ENCODE results near the gene STARD3. TPM values are rescaled to one million over a fixed set of nuclear protein-coding genes. Genes with fewer than 3 reads are reported as not detected.
A peak's percentile ranks its signal among the peaks of the same experiment; 100 is the strongest.

STARD3 gene
- total RNA-seq, 1 experiment from 2014 or later, result 30.1 TPM

GRCh38 chr17:39622380-39623006 is 14.5 kb upstream of the STARD3 start:
- DNase-seq (ENCODE audit: unreplicated experiment), result no peak
- H3K9me3 Mint-ChIP-seq (ENCODE audit: unreplicated experiment), result no peaks in the 10 kb centered on the region
- no peak overlapping the region for H3K27ac Mint-ChIP-seq (ENCODE audit: low read depth, unreplicated experiment)
- H3K4me1 Mint-ChIP-seq (ENCODE audit: insufficient read depth, unreplicated experiment), result peaks cover 9% of the 10 kb centered on the region
- ChIA-PET CTCF (interaction anchor here (0.6 to 9.2 kb wide), 30 partner anchors 10 to 768 kb away, joined by 3 to 146 read pairs (median 5); partner anchors contain the start of genes ERBB2, MIEN1, PSMD3 and STARD3), POLR2A (interaction anchor here (0.7 to 1.9 kb wide), 9 partner anchors 11 to 305 kb away, joined by 3 to 10 read pairs (median 4); partner anchors contain the start of genes LRRC3C, MIEN1, ORMDL3 and STARD3)
- BruUV-seq (replicated peaks), result no TSS peak
- peak overlapping the region; percentile 9 for H3K4me3 Mint-ChIP-seq (ENCODE audit: unreplicated experiment)
- no peaks in the 10 kb centered on the region for H3K36me3 Mint-ChIP-seq (ENCODE audit: insufficient read depth, unreplicated experiment)
- peaks cover 15% of the 10 kb centered on the region for H3K27me3 Mint-ChIP-seq (ENCODE audit: insufficient read depth, unreplicated experiment)
- TF ChIP-seq CTCF (IDR thresholded peaks at IDR 0.05; ENCODE audit: unreplicated experiment), result no peak
- intact Hi-C loops (cut with micrococcal nuclease), result loop anchor here (1.0 to 5.0 kb wide), 5 partner anchors 74 to 415 kb away; partner anchors contain the start of genes GRB7 and PSMD3

- Mint-ChIP-seq H3K4me1 (ENCODE audit: insufficient read depth, unreplicated experiment) (peaks cover 8% of the 10 kb centered on the region), H3K36me3 (ENCODE audit: insufficient read depth, unreplicated experiment) (no peaks in the 10 kb centered on the region), H3K9me3 (ENCODE audit: unreplicated experiment) (no peaks in the 10 kb centered on the region), H3K27me3 (ENCODE audit: insufficient read depth, unreplicated experiment) (peaks cover 15% of the 10 kb centered on the region), H3K27ac (ENCODE audit: low read depth, unreplicated experiment) (no peak overlapping the region), H3K4me3 (ENCODE audit: unreplicated experiment) (no peak overlapping the region)
- intact Hi-C loops (cut with micrococcal nuclease), result loop anchor here (1.0 to 5.0 kb wide), 3 partner anchors 75 to 357 kb away; partner anchors contain the start of genes GRB7 and PSMD3
- ChIA-PET POLR2A (interaction anchor here (0.6 to 1.9 kb wide), 5 partner anchors 13 to 107 kb away, joined by 3 to 7 read pairs (median 4); partner anchors contain the start of genes MIEN1 and PGAP3), CTCF (interaction anchor here (0.5 to 9.2 kb wide), 43 partner anchors 11 to 1958 kb away, joined by 3 to 146 read pairs (median 4); partner anchors contain the start of genes ERBB2, PSMD3 and STARD3)
- no TSS peak for BruUV-seq (replicated peaks)
- peak; percentile 90 for TF ChIP-seq CTCF (IDR thresholded peaks at IDR 0.05; ENCODE audit: unreplicated experiment)
- DNase-seq (ENCODE audit: unreplicated experiment), result peak; percentile 77
Measured at GRCh38 chr17:39623356-39623950, 13.5 kb upstream of the STARD3 start.

GRCh38 chr17:39624313-39624712 is 12.6 kb upstream of the STARD3 start:
- CTCF ChIA-PET, result interaction anchor here (1.0 to 9.2 kb wide), 8 partner anchors 11 to 146 kb away, joined by 3 to 146 read pairs (median 4); partner anchors contain the start of gene STARD3
- peaks cover 15% of the 10 kb centered on the region for H3K27me3 Mint-ChIP-seq (ENCODE audit: insufficient read depth, unreplicated experiment)
- BruUV-seq (replicated peaks), result no TSS peak

More at GRCh38 chr17:39624313-39624712, 12.6 kb upstream of the STARD3 start:
- TF ChIP-seq CTCF (IDR thresholded peaks at IDR 0.05; ENCODE audit: unreplicated experiment), result no peak
- H3K4me1 Mint-ChIP-seq (ENCODE audit: insufficient read depth, unreplicated experiment), result peaks cover 3% of the 10 kb centered on the region
- H3K4me3 Mint-ChIP-seq (ENCODE audit: unreplicated experiment), result no peak overlapping the region
- H3K27ac Mint-ChIP-seq (ENCODE audit: low read depth, unreplicated experiment), result no peak overlapping the region
- H3K36me3 Mint-ChIP-seq (ENCODE audit: insufficient read depth, unreplicated experiment), result no peaks in the 10 kb centered on the region
- DNase-seq (ENCODE audit: unreplicated experiment), result no peak
- intact Hi-C loops (cut with micrococcal nuclease), result loop anchor here (5.0 kb wide), 1 partner anchor 113 kb away; the partner anchor contains the start of gene GRB7
- POLR2A ChIA-PET, result interaction anchor here (0.6 kb wide), 1 partner anchor 156 kb away, joined by 4 read pairs; no protein-coding TSS in a partner anchor
- no peaks in the 10 kb centered on the region for H3K9me3 Mint-ChIP-seq (ENCODE audit: unreplicated experiment)
